HG03575 (cell line): ENCODE results near the gene GRAMD1B.

Source experiments
- ATAC-seq: cut with Tn5 transposase; IDR thresholded peaks from one replicate; pipeline ENCODE4 v1.9.1; 2021; ENCODE audit not compliant: unreplicated experiment, insufficient number of reproducible peaks, low FRiP score; ENCODE audit errors: extremely low read depth

GRAMD1B gene

GRCh38 chr11:123575441-123575840 lies 145.4 kb downstream of the GRAMD1B start:
- ATAC-seq, result no peak

- no peak for ATAC-seq
Measured at GRCh38 chr11:123576082-123576481, 146.0 kb downstream of the GRAMD1B start.

- ATAC-seq, result no peak
Measured at GRCh38 chr11:123576501-123576900, 146.4 kb downstream of the GRAMD1B start.

- ATAC-seq, result no peak
Measured at GRCh38 chr11:123577081-123577598, 147.1 kb downstream of the GRAMD1B start.

GRCh38 chr11:123578778-123579481 lies 148.9 kb downstream of the GRAMD1B start:
- ATAC-seq, result no peak

- no peak for ATAC-seq
Measured at GRCh38 chr11:123579482-123579812, 149.4 kb downstream of the GRAMD1B start.

GRCh38 chr11:123580137-123580536 lies 150.1 kb downstream of the GRAMD1B start:
- no peak for ATAC-seq

GRCh38 chr11:123580557-123581275 lies 150.6 kb downstream of the GRAMD1B start:
- ATAC-seq, result peak; percentile 74

- no peak for ATAC-seq
Measured at GRCh38 chr11:123581651-123582399, 151.8 kb downstream of the GRAMD1B start.

- ATAC-seq, result no peak
Measured at GRCh38 chr11:123582992-123583504, 153.0 kb downstream of the GRAMD1B start.

GRCh38 chr11:123584186-123584585 lies 154.1 kb downstream of the GRAMD1B start:
- no peak for ATAC-seq

GRCh38 chr11:123584737-123585136 lies 154.7 kb downstream of the GRAMD1B start:
- ATAC-seq, result no peak

- ATAC-seq, result no peak
Measured at GRCh38 chr11:123585206-123585605, 155.1 kb downstream of the GRAMD1B start.

GRCh38 chr11:123585706-123586105 lies 155.6 kb downstream of the GRAMD1B start:
- no peak for ATAC-seq

GRCh38 chr11:123586568-123586967 lies 156.5 kb downstream of the GRAMD1B start:
- no peak for ATAC-seq

- ATAC-seq, result no peak
Measured at GRCh38 chr11:123587044-123587443, 157.0 kb downstream of the GRAMD1B start.

- no peak for ATAC-seq
Measured at GRCh38 chr11:123587559-123587958, 157.5 kb downstream of the GRAMD1B start.

GRCh38 chr11:123588117-123588863 lies 158.2 kb downstream of the GRAMD1B start:
- ATAC-seq, result no peak

GRCh38 chr11:123588864-123589262 lies 158.8 kb downstream of the GRAMD1B start:
- ATAC-seq, result no peak
